Right hindlimb (tissue), 1 donor: ENCODE measurements around the gene NKX3-2.

ENCODE experiments used
- DNase-seq: peaks from one replicate; pipeline ENCODE4 v3.0.0-alpha.2; 2018

The NKX3-2 gene

GRCh38 chr4:13544606-13545393 lies 492 bp upstream of the NKX3-2 start:
- DNase-seq = peak; percentile 92

DNA sequence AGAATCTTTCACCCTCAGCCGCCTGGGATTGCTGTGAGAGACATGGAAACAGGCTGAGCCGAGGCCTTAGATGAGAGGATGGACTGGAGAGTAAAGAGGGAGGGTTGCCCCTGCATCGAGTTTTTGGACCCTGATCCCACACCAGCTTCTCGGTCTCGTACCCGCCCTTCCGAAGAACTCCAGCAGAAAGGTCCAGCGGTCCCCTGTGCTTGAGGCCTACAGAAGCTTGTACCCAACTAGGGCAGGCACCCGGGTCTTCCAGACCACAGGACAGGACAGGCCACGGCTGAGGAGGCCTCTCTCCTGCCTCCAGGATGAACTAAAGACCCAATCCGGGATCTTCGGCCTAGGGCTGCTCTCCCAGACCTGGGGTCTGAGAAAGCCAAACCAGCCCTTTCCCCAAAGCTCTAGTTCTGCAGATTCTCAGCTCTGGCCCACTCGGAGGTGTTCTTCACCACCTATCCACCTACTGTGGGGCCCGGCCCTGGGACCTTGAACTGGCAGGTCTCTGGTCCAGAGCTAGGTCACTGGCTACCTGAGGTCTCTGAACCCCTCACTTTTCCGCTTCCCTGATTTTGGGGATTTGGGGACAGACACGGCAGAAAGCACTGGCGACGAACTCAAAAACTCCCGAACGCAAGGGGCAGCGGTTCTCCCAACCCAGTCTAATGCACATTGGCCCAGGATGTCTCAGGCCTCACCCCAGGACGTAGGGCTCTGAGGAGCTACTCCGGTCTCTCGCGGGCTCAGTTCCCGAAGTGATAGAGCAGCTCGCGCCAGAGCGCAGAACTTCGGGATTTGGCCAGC lies 1.1 kb downstream of the NKX3-2 start:
- no peak for DNase-seq

DNA sequence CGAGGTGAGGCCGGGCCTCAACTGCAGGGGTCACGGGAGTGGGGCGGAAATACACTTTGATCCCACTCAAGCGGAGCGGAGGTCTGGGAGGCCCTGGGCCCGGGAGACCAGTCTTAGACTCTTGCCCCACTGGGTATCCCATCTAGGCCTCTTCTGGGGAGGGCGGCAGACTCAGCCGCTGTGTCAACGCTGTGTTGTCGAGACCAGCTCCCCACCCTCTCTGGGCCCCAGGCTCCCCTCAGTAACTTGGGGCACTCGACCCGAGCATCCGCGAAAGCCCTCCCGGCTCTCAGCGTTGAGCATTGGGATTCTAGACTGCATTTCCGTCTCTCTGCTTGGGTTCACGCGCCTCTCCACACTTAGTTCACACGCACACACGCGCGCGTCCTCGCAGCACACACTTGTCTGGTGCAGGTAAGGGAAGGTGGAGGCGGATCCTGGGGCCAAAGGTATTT lies 1.7 kb downstream of the NKX3-2 start:
- no peak for DNase-seq

DNA sequence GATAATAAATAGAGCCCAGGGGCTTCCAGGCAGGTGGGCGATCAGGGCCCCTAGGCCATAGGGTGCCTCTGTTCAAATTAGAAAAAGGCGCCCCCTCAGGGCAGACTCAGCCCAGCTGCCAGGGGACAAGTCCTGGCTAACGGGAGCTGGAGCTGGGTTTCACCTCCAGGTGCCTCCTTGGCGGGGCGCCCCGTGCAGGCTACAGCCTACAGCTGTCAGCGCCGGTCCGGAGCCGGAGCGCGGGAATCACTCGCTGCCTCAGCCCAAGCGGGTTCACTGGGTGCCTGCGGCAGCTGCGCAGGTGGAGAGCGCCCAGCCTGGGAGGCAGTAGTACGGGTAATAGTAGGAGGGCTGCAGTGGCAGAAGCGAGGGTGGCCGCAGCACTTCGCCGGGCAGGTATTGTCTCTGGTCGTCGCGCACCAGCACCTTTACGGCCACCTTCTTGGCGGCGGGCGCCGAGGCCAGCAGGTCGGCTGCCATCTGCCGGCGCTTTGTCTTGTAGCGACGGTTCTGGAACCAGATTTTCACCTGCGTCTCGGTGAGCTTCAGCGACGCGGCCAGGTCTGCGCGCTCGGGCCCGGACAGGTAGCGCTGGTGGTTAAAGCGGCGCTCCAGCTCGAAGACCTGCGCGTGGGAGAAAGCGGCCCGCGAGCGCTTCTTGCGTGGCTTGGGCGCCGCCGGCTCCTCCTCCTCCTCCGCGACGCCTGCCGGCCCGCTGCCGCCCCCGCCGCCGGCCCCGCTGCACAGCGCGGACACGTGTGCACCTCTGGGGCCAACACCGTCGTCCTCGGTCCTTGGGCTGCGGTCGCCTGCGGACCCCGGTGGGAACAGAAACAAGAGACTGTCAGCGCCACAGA lies 2.4 kb downstream of the NKX3-2 start:
- no peak for DNase-seq

DNA sequence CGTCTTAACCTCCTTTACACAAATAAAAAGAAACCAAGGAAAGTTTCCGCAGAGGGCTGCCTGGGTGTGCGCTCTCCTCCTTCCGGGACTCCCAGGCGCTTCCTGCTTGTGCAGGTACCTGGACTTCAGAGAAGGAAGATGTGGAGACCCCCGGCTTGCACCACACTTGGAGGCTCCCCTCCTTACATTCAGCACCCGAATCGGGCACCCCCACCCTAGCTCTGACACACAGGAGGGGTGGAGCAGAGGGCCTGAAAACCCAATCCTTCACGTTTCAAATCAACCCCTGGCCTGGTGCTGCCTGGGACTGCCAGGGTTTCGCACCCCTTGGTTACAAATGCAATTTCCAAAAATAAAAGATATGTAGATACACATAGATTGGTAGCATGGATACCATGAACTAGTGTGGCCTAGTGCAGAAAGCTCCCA lies 3.1 kb downstream of the NKX3-2 start:
- no peak for DNase-seq

DNA sequence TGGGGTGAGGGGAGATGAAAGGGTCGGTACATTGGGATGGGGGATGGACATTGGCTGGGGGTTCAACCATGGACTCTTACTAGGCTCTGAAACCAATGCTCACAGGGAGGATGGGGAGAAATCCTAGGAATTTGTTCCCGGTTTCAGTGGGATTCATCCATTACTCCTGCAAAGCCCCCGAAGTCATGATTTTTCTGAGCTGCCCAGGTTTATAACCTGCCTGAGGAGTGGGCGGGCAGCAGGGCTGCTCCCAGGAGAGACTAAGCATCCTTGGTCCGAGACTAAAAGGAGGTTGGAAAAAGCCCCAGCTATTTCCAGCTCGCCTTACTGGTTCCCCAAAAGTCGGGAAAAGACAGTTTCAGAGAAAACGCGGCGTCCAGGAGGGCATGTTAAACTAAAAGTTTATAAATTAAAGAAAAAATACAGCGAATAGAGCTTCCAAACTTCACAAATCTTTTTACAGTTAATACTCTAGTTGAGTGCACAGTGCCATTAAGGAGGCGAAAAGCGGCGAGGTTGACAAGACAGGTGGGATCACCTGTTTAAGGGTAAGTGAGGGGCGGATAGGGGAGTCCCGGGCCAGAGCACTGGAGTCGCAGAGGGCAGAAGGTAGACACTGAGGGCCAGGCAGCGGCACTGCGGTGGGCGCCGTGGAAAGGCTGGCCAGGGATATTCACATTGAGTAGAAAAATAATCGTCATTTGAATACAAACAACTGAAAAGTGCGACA lies 3.7 kb downstream of the NKX3-2 start:
- DNase-seq = no peak

DNA sequence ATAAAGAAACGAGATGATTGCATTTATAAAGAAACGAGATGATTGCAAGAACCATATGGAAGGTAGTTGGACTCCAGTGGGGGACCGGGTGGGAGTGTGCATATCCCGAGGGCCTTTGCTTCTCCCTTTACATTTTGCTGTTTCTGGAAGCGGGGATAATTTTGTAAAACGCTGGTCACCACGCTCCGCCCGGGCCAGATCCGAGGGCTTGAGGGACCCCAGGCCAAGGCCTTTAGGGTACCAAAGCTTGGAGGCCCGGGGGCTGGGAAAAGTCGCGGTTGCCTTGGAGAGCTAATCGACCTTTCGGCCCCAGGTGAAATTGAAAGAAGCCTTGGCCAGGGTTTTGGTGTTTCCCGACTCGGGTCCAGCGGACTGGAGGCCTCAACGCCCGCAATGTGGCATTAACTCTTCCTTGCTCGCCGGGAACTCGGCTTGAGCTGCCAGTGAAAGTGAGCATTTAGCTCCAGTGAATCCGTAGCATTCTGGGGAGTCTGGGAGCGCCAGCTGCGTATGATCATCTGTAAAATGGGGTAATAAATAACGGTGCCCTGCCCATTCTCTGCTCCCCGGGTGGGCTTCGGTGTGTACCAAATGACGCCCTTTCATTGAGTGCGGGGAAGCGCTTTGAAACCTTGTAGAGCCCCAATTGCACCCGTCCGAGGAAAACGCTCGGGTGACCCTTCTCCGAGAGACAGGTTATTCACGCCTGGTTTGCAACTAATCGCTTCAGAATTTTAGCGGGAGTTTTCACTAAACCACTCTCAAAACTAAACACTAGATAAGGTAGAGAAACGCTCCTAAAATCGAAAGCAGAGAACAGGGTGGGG lies 4.5 kb downstream of the NKX3-2 start:
- DNase-seq = no peak

DNA sequence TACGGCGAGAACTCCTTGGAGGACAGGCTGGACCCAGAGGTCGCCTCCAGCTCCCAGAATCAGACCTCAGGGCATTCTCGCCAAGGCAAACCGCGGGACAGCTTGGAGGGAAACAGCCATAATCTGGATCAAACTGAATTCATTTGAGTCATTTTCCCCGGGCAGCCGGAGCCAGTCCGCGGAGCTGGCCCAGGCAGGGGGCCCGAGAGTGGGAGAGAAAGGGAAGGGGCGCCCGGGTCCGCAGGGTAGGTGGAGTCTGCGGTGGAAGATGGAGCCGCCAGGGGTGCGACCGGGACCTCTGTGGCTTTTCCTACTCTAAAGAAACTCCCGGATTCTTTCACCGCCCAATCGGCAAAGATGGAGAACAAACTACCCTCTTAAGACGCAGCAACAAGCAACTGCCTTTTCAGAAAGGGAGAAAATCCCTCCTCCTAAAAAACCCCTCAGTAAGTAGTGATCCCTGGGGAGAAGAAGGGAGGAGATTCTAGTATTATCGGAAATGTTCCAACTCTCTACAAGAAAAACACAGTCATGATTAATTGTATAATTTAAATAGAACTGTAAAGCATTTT lies 5.2 kb downstream of the NKX3-2 start:
- DNase-seq = no peak

- no peak for DNase-seq
Observed at GRCh38 chr4:13538427-13538973, 5.8 kb downstream of the NKX3-2 start.

DNA sequence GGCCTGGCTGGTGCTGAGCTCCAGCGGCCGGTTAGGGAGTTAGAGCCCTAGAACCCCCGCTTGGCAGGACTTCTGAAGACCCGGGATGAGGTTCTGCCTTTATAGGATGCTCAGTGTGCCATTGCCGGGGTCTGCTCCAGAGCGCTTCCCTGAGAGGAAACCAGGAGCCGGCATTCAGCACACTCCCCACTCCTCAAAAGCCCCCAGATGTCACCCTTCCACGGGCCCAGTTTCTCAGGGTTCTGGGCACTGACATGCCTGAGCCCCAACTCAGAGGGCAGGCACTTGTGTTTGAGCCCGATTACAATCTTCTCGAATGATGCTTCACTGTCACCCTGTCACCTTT lies 6.5 kb downstream of the NKX3-2 start:
- no peak for DNase-seq

DNA sequence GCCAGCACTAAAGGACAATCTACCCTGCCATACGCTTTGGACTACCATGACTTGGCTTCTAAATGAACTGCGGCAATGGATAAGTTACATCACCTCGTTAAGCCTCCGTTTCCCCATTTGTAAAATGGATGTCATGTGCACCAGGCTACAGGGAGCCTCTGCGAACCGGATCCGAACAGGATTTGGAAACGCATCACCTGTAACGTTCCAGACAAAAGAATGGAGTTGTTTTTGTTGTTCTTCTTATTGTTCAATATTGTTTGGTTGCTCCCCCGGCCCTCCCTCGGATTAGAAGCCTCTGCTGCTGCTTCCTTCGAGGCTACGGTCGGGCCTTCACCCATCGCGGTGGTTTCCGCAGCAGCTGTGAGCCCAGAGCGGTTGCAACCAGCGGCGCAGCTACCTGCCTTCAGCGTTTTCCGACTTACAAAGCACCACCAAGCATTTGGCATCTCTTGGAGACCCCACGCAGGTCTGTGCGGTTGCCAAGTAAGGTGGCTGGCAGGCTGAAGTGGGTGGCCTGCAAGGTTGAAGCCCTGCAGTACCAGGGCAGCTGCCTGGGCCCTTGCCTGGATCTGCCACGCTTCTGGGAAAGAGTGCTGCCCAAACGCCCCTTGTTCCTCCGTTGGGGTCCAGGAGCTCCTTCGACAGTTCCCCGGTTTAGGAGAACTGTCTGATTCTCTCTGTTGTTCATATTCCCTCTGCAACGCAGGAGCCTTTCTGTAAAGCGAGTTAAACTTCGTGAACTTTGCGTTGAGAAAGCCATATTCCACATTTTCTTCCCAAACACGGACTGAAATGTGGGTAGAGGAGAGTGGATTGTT lies 7.1 kb downstream of the NKX3-2 start:
- DNase-seq = no peak

GRCh38 chr4:13536607-13537006 lies 7.7 kb downstream of the NKX3-2 start:
- DNase-seq = no peak

GRCh38 chr4:13535708-13536361 lies 8.5 kb downstream of the NKX3-2 start:
- DNase-seq = no peak

DNA sequence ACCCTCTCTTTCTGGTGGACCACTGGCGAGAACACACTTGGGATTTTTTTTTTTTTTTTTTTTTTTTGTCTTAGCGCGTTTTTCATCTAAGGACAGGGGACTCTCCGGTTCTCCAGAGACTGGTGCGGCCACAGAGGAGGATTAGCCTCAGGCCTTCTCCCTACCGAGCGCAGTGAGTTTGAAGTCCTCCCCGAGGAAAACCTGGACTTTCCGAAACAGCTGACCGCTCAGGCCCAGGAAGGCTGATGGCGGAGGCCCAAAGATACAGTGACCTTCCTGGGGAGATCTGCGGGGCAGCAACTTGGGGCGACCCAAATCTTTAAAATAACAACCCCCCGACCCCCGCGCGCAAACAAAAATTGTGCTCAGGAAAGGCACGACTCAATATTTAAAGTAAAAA lies 9.2 kb downstream of the NKX3-2 start:
- DNase-seq = no peak

DNA sequence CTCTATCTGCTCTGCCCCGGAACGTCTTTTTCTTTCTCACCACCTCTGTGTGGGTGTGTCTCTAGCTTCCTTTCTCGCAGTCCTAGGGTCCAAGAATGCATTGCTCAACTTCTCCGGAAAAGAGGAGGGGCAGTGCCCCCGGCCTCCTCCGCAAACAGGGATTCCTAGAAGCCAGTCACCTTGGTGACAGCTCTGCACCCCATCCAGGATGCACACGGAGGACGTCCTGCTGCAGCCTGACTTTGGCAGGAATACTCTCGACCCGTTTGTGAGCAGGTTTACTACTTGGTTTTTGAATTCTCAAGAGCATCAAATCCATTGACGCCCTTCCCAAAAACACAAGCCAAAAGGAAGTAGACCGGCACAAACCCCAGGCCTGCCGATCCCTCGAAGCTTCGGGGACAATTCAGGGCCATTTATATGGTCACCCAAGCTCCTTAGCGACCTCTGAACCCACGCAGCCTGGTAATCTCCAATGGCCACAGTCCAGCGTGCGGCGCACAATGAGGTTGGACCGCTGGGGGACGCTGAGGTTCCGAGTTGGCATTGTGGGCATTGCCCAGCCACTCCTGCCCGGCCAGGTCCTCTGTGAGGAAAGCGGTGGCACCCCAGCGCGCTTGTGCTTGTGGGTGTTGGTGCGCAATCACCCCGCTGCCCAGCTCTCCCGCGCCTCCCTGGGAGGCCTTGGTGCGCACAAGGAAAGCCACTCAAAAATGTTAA lies 9.8 kb downstream of the NKX3-2 start:
- DNase-seq = no peak

DNA sequence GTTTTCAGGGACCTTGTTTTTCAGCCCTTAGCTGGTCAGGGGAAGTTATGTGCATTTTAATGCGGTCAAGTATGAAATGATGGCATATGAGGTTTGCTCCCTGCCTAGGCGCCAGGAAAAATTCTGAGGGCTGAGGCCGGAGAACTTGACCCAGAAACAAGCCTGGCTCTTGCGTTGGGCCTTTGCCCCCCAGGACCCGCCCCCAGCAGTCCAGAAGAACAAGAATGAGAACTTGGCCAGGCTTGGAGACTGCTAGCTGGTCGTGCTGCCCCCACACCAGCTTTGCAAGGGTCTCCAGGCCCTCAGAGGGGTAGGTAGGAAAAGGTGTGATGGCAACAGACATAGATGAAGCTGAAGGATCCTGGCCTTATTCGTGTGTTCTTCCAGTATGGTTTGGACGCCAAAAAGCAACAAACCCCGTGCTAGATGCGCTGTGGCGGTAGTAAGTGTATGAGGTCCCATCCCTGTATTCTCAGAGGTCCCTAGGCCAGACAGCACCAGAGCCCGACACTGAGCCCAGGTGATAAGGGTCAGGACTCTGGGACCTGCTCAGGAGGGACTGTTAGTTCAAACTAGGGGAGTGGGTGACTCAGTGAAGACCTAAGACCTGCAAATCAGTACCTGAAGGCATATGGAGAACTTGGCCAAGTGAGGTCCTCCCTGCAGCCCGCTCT lies 10.5 kb downstream of the NKX3-2 start:
- DNase-seq = no peak

- DNase-seq = no peak
Observed at GRCh38 chr4:13531625-13531998, 12.7 kb downstream of the NKX3-2 start.
